Mammary epithelial cell (primary cell): ENCODE results near the gene FRMD5.
A peak's percentile ranks its signal among the peaks of the same experiment; 100 is the strongest.

Source experiments
- EZH2 ChIP-seq: IDR thresholded peaks from 2 replicates; pipeline ENCODE4 v1.6.1; 2012; ENCODE audit warnings: low read length, inconsistent platforms, borderline replicate concordance
- TF ChIP-seq, protein P1 (sequence below), 2 donors: IDR thresholded peaks in 1 of 2; conservative IDR thresholded peaks in 1 of 2; 2 replicates each; pipeline ENCODE4 v1.5.1; 2011 to 2012; ENCODE audit warnings: inconsistent platforms in 2 of 2, low read length in 2 of 2, mild to moderate bottlenecking in 2 of 2, control low read depth in 1 of 2, low read depth in 1 of 2; ENCODE audit not compliant: insufficient read depth in 1 of 2; ENCODE audit errors: extremely low read depth in 1 of 2

DNA sequence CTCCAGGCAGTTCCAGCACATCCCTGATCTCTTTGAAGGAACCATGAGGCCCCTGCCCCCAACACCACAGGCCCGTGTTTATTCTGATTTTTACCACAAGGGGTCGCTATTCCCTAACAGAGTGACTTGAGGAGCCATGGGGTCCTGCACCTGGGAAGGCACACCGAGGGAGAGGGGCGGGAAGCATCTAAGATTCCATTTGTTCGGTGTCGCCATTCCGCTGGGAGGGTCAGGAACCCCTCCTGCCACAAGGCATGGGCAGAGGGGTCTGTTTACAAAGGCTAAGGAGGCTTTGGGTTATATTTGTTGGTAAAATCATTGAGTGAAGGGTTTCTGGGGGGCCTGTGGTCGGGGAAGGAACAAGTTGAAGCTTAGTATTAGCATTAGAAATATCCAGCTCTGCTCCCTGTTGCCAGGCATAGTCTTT lies 291.2 kb downstream of the FRMD5 start:
- TF ChIP-seq, protein P1, sequence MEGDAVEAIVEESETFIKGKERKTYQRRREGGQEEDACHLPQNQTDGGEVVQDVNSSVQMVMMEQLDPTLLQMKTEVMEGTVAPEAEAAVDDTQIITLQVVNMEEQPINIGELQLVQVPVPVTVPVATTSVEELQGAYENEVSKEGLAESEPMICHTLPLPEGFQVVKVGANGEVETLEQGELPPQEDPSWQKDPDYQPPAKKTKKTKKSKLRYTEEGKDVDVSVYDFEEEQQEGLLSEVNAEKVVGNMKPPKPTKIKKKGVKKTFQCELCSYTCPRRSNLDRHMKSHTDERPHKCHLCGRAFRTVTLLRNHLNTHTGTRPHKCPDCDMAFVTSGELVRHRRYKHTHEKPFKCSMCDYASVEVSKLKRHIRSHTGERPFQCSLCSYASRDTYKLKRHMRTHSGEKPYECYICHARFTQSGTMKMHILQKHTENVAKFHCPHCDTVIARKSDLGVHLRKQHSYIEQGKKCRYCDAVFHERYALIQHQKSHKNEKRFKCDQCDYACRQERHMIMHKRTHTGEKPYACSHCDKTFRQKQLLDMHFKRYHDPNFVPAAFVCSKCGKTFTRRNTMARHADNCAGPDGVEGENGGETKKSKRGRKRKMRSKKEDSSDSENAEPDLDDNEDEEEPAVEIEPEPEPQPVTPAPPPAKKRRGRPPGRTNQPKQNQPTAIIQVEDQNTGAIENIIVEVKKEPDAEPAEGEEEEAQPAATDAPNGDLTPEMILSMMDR (conservative IDR thresholded peaks at IDR 0.05 in 1 of 2, IDR thresholded peaks at IDR 0.05 in 1 of 2; ENCODE audit: extremely low read depth in 1 of 2, insufficient read depth in 1 of 2, low read depth in 1 of 2, low read length in 2 of 2), result peak; percentile 67 to 84
- TF ChIP-seq EZH2, result no peak
